ENCODE measurements around the gene ANKUB1.

The ANKUB1 gene

DNA sequence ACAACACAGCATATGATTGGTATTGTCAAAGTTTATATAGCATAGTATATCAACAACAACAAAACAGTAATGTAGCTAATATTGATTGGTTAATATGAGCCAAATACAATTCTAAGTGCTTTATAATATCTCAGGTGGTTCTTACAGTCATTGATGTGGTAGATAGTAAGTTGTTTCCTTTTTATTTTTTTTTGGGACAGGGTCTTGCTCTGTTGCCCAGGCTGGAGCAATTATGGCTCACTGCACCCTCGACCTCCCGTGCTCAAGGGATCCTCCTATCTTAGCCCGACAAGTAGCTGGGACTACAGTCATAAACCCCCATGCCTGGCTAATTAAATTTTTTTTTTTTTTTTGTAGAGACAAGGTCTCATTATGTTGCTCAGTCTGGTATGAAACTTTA lies 23.4 kb upstream of the ANKUB1 start:
- TF ChIP-seq, protein P1, sequence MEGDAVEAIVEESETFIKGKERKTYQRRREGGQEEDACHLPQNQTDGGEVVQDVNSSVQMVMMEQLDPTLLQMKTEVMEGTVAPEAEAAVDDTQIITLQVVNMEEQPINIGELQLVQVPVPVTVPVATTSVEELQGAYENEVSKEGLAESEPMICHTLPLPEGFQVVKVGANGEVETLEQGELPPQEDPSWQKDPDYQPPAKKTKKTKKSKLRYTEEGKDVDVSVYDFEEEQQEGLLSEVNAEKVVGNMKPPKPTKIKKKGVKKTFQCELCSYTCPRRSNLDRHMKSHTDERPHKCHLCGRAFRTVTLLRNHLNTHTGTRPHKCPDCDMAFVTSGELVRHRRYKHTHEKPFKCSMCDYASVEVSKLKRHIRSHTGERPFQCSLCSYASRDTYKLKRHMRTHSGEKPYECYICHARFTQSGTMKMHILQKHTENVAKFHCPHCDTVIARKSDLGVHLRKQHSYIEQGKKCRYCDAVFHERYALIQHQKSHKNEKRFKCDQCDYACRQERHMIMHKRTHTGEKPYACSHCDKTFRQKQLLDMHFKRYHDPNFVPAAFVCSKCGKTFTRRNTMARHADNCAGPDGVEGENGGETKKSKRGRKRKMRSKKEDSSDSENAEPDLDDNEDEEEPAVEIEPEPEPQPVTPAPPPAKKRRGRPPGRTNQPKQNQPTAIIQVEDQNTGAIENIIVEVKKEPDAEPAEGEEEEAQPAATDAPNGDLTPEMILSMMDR (conservative IDR thresholded peaks at IDR 0.05; ENCODE audit: low read depth, low read length) = no peak
- no peak overlapping the region for H3K4me3 ChIP-seq (ENCODE audit: low read length)
- no peak for DNase-seq (ENCODE audit: low read depth)

DNA sequence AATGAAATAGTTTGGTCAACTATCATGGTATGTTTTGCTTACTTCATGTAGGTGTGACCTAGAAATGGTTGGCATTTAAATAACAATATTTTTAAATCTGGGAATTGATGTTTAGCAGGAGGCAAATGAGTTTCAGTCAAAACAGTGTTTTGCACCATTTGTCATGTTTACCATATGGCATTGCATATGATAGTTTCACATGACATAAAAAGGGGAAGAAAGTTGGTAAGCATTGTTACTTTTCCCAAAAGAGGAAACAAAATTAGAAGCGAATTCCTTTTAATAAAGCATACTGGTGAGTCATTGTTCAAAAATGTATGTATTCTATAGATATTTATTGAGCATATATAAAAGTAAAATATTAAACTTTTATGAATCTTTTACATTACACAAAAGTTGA lies 23.0 kb upstream of the ANKUB1 start:
- no peak for DNase-seq (ENCODE audit: low read depth)
- H3K4me3 ChIP-seq (ENCODE audit: low read length) = peak overlapping the region; percentile 85
- TF ChIP-seq, protein P1 (conservative IDR thresholded peaks at IDR 0.05; ENCODE audit: low read depth, low read length) = no peak

DNA sequence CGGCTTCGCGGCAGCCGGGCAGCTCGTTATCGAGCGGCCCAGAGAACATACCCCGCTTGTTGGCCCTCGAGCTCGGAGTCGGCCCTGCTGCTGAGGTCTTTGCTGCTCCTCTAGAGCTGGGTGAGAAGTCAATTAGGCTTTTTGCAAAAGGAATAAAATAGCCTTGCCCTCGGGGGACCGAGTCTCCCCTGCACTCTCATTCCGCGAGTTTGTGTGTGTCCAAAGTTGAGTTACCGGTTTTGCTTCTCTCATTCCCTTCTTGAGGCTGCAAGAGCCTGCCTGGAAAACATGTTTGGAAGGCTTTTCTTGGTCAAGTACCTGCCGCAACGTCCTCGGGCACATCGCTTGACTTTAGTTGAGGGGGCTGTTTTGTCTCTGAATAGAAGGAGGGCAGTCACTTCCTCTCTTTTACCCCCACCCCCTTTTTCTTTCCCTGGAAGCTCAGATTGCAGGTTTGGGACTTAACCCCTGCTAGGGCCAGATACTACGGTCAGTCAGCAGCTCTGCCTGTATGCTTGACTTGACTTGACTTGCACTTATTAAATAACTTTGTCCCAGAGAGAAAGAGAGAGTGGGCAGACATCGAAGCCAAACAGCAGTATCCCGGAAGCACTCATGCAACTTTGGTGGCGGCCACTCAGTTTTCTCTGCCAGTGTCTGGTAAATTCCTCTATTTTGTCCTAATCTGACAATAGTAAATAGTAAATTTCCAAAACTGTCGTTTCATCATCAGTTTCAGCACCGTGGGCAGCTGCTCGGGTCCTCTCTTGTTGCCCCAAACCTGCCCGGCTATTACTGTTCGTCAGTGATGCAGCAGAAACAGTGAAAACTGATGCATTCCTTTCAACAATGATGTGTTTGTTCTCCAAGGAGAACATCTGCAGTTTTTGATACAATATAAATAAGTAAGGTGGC lies 21.3 kb upstream of the ANKUB1 start:
- peak overlapping the region; percentile 85 for H3K4me3 ChIP-seq (ENCODE audit: low read length)
- TF ChIP-seq, protein P1 (conservative IDR thresholded peaks at IDR 0.05; ENCODE audit: low read depth, low read length) = no peak
- no peak for DNase-seq (ENCODE audit: low read depth)

DNA sequence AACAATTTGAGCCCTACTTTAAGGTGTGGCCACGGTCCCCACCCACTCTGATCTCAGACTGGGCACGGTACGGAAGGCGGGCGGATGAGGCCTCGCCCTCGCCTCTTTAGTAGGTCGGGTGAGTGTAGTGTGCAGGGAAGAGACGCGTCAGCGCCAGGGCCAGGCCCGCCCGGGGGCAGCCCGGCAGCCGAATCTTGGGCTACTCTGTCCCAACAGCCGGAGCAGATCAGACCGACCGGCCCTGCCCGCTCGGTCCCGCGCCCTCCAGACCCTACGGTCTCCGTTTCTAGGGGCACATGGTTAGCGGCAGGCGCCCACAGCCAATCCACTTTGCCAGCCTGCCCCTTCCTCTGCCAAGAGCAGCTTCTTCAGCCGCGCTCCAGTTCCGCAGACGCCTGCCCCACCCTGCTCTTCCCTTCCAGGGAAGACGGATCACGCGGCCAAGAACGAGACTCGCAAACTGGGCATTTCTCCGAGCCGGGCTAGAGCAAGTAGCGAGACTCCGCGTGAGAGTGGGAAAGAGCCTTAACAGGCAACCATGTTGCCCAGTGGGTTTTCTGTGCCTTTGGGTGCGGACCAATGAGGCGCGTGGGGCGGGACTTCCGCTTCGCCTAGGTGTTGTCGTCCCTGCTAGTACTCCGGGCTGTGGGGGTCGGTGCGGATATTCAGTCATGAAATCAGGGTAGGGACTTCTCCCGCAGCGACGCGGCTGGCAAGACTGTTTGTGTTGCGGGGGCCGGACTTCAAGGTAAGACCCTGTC lies 20.4 kb upstream of the ANKUB1 start, which contains the start of gene RNF13:
RNF13 (plus strand) TSS at position 610 of the 761 bp plus-strand sequence. CDS start 32,812 bp downstream, outside the sequence.
- TF ChIP-seq, protein P1 (conservative IDR thresholded peaks at IDR 0.05; ENCODE audit: low read depth, low read length) = no peak
- peak; percentile 83 for DNase-seq (ENCODE audit: low read depth)
- H3K4me3 ChIP-seq (ENCODE audit: low read length) = peak within 1 kb of the TSS; percentile 85

DNA sequence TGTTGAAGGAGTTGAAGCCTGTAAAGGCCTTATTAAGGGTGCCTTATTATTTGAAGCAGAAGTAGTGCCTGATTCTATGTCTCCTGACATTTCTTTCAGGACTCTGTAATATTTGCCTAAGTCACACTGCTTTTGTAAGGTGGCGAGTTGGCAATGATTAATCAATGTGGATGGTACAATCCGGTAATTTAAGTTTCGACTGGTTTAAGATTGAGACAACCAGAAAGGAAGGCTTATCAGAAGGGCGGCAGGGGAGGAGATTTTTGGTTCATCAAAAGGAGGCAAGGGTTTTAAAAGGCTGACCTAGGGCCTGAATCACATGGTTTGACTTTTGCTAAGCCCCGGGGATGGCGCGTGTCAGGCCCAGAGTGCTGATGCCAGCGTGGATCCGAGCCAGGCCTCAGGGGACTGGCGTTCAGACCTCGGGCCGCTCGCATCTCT lies 19.8 kb upstream of the ANKUB1 start:
- DNase-seq (ENCODE audit: low read depth) = peak; percentile 78
- TF ChIP-seq, protein P1 (conservative IDR thresholded peaks at IDR 0.05; ENCODE audit: low read depth, low read length) = no peak
- peak overlapping the region; percentile 85 for H3K4me3 ChIP-seq (ENCODE audit: low read length)

DNA sequence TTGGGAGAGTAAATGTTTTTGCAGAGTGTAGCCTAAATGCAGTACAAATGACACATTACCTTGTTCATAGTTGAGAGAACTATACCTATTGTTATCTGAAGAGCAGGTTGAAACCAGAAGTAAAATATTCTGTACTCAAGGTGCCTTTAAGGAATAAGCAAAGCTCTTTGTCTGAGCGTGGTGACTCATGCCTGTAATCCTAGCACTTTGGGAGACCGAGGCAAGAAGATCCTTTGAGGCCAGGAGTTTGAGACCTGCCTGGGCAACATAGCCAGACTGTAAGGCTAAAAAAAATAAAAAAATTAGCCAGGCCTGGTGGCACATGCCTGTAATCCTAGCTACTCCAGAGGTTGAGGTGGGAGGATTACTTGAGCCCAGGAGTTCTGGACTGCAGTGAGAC lies 18.5 kb upstream of the ANKUB1 start:
- H3K4me3 ChIP-seq (ENCODE audit: low read length) = no peak overlapping the region
- DNase-seq (ENCODE audit: low read depth) = no peak
- TF ChIP-seq, protein P1 (conservative IDR thresholded peaks at IDR 0.05; ENCODE audit: low read depth, low read length) = no peak

Data from retinal pigment epithelial cell (primary cell).